LNCAP (cell line): Measurements from ENCODE around the gene TRIM33.

Source experiments
- TF ChIP-seq, protein P1 (sequence below): fragments of 450-650 bp; IDR thresholded peaks from 2 replicates; pipeline ENCODE4 v1.5.1; 2017; ENCODE audit warnings: mild to moderate bottlenecking

The TRIM33 gene

GRCh38 chr1:114435088-114435715 lies 75.8 kb downstream of the TRIM33 start:
- TF ChIP-seq, protein P1, sequence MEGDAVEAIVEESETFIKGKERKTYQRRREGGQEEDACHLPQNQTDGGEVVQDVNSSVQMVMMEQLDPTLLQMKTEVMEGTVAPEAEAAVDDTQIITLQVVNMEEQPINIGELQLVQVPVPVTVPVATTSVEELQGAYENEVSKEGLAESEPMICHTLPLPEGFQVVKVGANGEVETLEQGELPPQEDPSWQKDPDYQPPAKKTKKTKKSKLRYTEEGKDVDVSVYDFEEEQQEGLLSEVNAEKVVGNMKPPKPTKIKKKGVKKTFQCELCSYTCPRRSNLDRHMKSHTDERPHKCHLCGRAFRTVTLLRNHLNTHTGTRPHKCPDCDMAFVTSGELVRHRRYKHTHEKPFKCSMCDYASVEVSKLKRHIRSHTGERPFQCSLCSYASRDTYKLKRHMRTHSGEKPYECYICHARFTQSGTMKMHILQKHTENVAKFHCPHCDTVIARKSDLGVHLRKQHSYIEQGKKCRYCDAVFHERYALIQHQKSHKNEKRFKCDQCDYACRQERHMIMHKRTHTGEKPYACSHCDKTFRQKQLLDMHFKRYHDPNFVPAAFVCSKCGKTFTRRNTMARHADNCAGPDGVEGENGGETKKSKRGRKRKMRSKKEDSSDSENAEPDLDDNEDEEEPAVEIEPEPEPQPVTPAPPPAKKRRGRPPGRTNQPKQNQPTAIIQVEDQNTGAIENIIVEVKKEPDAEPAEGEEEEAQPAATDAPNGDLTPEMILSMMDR = no peak

GRCh38 chr1:114431026-114431425 lies 80.0 kb downstream of the TRIM33 start:
- TF ChIP-seq, protein P1 = no peak

- TF ChIP-seq, protein P1 = peak; percentile 62
Measured at GRCh38 chr1:114428083-114428754, 82.8 kb downstream of the TRIM33 start.

DNA sequence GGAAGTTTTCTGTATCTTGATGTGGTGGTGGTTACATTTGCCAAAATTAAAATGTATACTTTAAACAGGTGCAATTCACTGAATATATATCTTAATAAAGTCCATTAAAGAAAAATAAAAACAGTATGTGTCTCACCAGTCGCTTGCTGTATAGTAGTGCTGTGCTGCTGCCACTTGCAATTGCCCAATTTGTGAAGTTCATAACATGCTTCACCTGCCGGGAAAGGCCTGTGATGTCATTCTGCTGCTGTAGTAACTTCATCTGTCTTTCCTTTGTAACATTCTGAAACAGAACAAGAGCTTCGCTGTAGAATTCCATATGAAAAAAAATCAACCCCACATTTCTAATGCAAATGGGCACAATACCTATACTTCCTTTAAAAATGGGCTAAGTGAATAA lies 83.4 kb downstream of the TRIM33 start:
- TF ChIP-seq, protein P1 = no peak

DNA sequence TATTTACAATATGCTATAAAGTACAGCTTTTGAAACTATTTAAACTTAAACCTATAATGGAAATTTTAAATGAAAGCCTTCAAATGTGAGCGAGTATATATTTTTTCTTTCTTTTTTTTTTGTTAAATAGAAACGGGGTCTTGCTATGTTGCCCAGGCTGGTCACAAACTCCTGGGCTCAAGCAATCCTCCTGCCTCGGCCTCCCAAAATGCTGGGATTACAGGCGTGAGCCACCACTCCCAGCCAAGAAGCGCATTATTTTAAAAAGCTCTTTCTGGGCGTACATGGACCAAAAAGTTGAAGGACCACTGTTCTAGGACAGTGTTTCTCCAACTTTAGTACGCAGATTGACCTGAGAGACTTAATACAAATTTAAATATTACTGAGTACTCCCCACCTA lies 87.5 kb downstream of the TRIM33 start:
- TF ChIP-seq, protein P1 = no peak

GRCh38 chr1:114397601-114398000 lies 113.4 kb downstream of the TRIM33 start:
- TF ChIP-seq, protein P1 = no peak

DNA sequence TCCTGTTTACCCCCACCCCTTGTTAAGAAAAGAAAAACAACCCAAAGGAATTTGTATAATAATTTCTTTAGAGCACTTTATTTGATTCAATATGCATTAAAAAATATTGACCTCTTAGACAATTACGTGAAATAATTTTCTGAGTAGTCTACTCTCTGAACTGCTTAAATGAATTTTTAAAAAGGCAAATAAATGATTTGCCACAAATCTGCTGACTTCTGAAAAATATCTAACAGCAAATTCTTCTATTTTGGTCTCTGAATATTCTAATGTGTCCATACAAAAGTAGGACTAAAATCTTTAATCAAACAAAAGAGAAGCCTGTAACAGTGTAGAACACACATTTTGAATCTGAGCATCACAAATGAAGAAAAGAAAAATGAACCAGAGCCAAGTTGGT lies 115.1 kb downstream of the TRIM33 start:
- TF ChIP-seq, protein P1 = no peak
